Body of pancreas (tissue), 4 donors: ENCODE data around the gene SMTNL2. TPM values are rescaled to one million over a fixed set of nuclear protein-coding genes. Genes with fewer than 3 reads are reported as not detected.

ENCODE experiments used
- ATAC-seq: fragments of 150-250 bp; one replicate; pipeline ENCODE4 v1.9.1; 2016
- DNase-seq, 4 donors: peaks; one replicate each; pipeline ENCODE4 v3.0.0-alpha.2; 2019
- H3K27ac ChIP-seq, 4 donors: fragments of 200-600 bp; sonication (generic); 1 replicate in 3 of 4; 2 replicates in 1 of 4; pipeline versions ENCODE4 v1.5.1 to v1.6.1; 2016 to 2019; ENCODE audit warnings: mild to moderate bottlenecking in 1 of 4, mixed read lengths in 1 of 4, moderate library complexity in 1 of 4
- H3K27me3 ChIP-seq, 2 donors: fragments of 200-600 bp; sonication (generic); one replicate each; pipeline ENCODE4 v1.6.0; 2016; ENCODE audit warnings: mild to moderate bottlenecking in 1 of 2
- H3K36me3 ChIP-seq, 2 donors: fragments of 200-600 bp; sonication (generic); replicated peaks in 1 of 2; 2 replicates each; pipeline ENCODE4 v1.5.1; 2016; ENCODE audit warnings: low read depth in 2 of 2; ENCODE audit not compliant: insufficient read depth in 1 of 2
- H3K4me1 ChIP-seq: fragments of 200-600 bp; sonication (generic); one replicate; pipeline ENCODE4 v1.6.0; 2016
- H3K4me3 ChIP-seq, 2 donors: fragments of 200-600 bp; sonication (generic); 1 replicate in 1 of 2; 2 replicates in 1 of 2; pipeline ENCODE4 v1.5.1; 2016 to 2019
- H3K9me3 ChIP-seq, 3 donors: fragments of 200-600 bp; sonication (generic); 1 replicate in 2 of 3; 2 replicates in 1 of 3; pipeline ENCODE4 v1.5.1; 2016
- POLR2A ChIP-seq, 3 donors: fragments of 450-650 bp; IDR thresholded peaks; one replicate each; pipeline ENCODE4 v1.6.1; 2016; ENCODE audit warnings: antibody characterized with exemption in 3 of 3, mild to moderate bottlenecking in 2 of 3
- WGBS, 2 donors: methylation state at CpG; one replicate each; pipeline ENCODE4 v1.1.5; 2017; 5-methylcytosine and 5-hydroxymethylcytosine counted together
- intact Hi-C: fragments of 100-400 bp; cut with DNase I; formaldehyde crosslinking; loops from one replicate; pipeline ENCODE4 v1.15.1; 2023
- total RNA-seq, 2 donors: library from RNA; depleted of rRNA; stranded (reverse); fragments of >200 nt; gene quantifications; one replicate each; pipeline ENCODE4 v1.1.0, GENCODE V29; 2016
- TF ChIP-seq, protein P1 (sequence below), 7 experiments: fragments of 450-650 bp in 4 of 7; fragments of 200-600 bp in 3 of 7; sonication (generic) in 3 of 7; IDR thresholded peaks; one replicate each; pipeline ENCODE4 v1.5.1; 2016 to 2019; ENCODE audit warnings: antibody characterized with exemption in 7 of 7

SMTNL2 gene
- under 1 TPM; 0.33 to 0.78 TPM for total RNA-seq

DNA sequence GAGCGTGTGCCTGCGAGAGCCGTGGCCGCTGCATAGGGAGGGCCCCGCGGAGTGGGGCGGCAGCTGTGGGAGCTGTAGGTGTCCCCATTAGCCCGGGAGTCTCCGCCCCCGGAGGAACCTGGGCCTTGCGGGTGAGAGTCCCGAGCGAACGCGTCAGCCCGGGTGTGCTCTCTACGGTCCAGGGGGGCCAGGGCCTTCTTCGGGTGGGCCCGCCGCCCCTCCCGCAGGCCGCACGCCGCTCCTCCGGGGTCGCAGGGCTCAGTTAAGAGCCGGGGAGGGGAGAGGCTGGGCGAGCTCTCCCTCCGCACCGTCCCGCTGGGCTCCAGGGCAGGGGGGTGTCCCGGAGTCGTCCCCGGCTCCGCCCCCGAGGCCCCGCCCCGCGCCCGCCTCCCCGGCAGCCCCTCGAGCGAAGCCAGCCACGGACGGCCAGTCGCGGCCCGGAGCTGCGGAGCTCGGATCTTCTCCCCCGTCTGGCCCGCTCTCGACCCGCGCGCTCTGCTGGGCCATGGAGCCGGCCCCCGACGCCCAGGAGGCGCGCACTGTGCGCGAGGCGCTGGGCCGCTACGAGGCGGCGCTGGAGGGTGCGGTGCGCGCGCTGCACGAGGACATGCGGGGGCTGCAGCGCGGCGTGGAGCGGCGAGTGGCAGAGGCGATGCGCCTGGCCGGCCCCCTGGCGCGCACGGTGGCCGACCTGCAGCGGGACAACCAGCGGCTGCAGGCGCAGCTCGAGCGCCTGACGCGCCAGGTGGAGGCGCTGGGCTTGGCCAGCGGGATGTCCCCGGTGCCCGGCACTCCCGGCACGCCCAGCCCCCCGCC is at the start of gene SMTNL2:
SMTNL2 (plus strand) TSS at position 429 of the 816 bp plus-strand sequence; CDS start at position 506, 77 bp downstream.
- no peak for TF ChIP-seq POLR2A (IDR thresholded peaks at IDR 0.05)
- TF ChIP-seq, protein P1, sequence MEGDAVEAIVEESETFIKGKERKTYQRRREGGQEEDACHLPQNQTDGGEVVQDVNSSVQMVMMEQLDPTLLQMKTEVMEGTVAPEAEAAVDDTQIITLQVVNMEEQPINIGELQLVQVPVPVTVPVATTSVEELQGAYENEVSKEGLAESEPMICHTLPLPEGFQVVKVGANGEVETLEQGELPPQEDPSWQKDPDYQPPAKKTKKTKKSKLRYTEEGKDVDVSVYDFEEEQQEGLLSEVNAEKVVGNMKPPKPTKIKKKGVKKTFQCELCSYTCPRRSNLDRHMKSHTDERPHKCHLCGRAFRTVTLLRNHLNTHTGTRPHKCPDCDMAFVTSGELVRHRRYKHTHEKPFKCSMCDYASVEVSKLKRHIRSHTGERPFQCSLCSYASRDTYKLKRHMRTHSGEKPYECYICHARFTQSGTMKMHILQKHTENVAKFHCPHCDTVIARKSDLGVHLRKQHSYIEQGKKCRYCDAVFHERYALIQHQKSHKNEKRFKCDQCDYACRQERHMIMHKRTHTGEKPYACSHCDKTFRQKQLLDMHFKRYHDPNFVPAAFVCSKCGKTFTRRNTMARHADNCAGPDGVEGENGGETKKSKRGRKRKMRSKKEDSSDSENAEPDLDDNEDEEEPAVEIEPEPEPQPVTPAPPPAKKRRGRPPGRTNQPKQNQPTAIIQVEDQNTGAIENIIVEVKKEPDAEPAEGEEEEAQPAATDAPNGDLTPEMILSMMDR (IDR thresholded peaks at IDR 0.05) = no peak
- intact Hi-C loops = no loop called here
- DNase-seq (no peak), ATAC-seq (peak; percentile 47)
- Histone ChIP-seq H3K4me3 (no peak within 1 kb of the TSS), H3K36me3 (no peaks in the 10 kb centered on the region), H3K27me3 (peaks cover 0 to 24% of the 10 kb centered on the region in 2 donors), H3K4me1 (peaks cover 16% of the 10 kb centered on the region), H3K9me3 (no peaks in the 10 kb centered on the region), H3K27ac (no peak within 1 kb of the TSS)
- 0 to 1% methylated on average over 9 to 79 of the region's 100 CpGs for WGBS, 2 donors

DNA sequence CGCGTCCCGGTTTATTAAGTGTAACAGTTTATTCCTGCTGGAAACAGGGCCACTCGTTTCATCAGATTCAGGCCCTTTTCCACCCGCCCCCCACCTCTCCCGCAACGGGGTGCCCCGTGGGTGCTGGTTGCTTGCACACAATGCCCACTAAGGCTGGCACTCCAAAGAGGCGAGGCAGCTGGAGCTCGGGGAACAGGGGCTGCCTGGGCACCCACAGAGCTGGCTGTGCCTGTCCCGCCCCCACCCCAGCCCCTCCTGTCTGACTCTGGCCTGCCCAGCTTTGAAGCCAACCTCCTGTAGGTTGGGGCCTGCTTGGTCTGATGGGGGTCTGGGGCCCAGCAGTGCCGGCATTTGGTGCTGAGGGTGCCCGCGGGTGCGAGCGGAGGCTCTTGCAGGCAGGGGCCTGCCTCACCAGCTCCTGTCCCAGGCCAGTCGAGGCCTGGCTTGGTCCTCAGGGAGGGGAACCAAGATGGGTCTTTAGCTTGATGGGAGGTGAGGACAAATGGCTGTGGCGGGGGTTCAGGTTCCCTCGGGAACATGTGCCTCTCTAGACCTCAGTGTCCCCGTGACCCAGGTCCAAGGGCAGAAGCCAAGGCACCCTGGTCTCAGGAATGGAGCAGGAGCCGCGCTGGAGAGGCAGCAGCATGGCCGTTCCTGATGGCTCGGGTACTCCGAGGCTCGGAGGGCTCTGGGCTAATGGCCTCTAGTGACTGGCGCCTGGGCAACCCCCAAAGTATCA is 49.2 kb upstream of the SMTNL2 start:
- WGBS, 2 donors = 50 to 79% methylated on average over 4 to 24 of the region's 27 CpGs
- no peaks in the 10 kb centered on the region for H3K4me1 ChIP-seq
- H3K4me3 ChIP-seq = no peak overlapping the region
- H3K27ac ChIP-seq = peak overlapping the region in 1 of 4 donors; percentile 17
- TF ChIP-seq, protein P1 (IDR thresholded peaks at IDR 0.05) = no peak
- TF ChIP-seq POLR2A (IDR thresholded peaks at IDR 0.05) = no peak
- no peaks in the 10 kb centered on the region for H3K9me3 ChIP-seq
- ATAC-seq (no peak), DNase-seq (no peak)
- intact Hi-C loops = no loop called here
- H3K36me3 ChIP-seq = peaks cover 0 to 6% of the 10 kb centered on the region in 2 donors
- H3K27me3 ChIP-seq = no peaks in the 10 kb centered on the region

DNA sequence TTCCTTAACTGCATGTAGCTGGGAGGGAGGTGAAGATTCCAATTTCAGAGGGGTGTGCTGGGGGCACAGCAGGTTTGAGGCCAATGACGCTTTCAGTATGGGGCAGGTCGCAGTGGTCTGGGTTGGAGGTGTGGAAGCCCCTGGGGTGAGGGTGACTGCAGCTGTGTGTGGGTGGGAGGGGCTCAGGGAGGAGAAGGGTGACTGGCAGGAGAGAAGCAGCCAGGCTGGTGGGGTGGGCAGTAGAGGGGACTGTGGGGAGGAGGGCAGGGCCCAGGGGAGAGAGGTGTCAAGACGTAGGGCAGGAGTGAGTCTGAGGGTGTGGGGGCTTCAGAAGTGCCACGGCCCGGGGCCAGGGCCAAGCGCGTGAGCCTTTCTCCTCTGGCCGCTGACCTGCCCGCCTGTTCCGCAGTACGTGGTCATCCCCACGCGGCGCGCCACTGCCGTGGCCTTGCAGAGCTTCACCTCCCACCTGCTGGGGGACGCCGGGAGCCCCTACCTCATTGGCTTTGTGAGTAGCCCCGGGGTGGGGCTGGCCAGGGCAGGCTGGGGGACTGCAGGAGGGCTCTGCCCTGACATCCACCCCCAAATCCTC is 48.6 kb upstream of the SMTNL2 start:
- H3K27me3 ChIP-seq = no peaks in the 10 kb centered on the region
- no peaks in the 10 kb centered on the region for H3K9me3 ChIP-seq
- DNase-seq = peak in 1 of 4 donors; percentile 19
- WGBS, 2 donors = 81 to 87% methylated on average over 11 to 19 of the region's 19 CpGs
- H3K36me3 ChIP-seq = peaks cover 0 to 6% of the 10 kb centered on the region in 2 donors
- no peak overlapping the region for H3K4me3 ChIP-seq
- TF ChIP-seq, protein P1 (IDR thresholded peaks at IDR 0.05) = no peak
- no peak for TF ChIP-seq POLR2A (IDR thresholded peaks at IDR 0.05)
- H3K27ac ChIP-seq = peak overlapping the region in 1 of 4 donors; percentile 17
- H3K4me1 ChIP-seq = no peaks in the 10 kb centered on the region
- intact Hi-C loops = no loop called here
- ATAC-seq = no peak

DNA sequence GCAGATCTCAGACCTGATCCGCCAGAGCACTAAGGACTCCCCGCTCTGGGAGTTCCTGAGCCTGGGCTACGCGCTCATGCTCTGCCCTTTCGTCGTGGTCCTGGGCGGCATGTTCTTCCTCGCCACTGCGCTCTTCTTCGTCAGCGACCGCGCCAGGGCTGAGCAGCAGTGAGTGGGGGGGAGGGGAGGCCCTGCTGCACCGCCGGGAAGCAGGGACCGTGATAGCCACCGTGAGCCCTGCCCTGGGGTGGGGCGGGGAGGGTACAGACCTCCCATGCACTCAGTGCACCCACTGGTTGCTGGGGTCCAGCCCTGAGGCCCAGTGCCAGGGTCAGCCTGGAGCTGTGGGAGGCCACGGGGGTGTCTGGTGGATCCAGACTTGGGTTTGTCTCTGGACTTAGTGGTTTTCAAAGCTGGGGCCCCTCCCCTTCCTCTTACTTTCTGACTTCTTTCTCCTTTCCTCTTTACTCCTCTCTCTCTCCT is 48.0 kb upstream of the SMTNL2 start:
- Histone ChIP-seq H3K4me3 (no peak overlapping the region), H3K27me3 (no peaks in the 10 kb centered on the region), H3K27ac (peak overlapping the region in 1 of 4 donors; percentile 25), H3K36me3 (peaks cover 0 to 6% of the 10 kb centered on the region in 2 donors), H3K9me3 (no peaks in the 10 kb centered on the region), H3K4me1 (no peaks in the 10 kb centered on the region)
- 57% methylated on average over 18 of the region's 19 CpGs; no CpG with 5 or more reads in 1 of the 2 donors for WGBS, 2 donors
- peak in 1 of 4 donors; percentile 14 for DNase-seq
- no peak for ATAC-seq
- TF ChIP-seq, protein P1 (IDR thresholded peaks at IDR 0.05) = no peak
- no peak for TF ChIP-seq POLR2A (IDR thresholded peaks at IDR 0.05)
- intact Hi-C loops = no loop called here
